B cell (primary cell): Measurements from ENCODE around the gene SNCAIP. TPM values are rescaled to one million over a fixed set of nuclear protein-coding genes. Genes with fewer than 3 reads are reported as not detected.

Experiments used
- ATAC-seq: fragments of 200-7000 bp; cut with Tn5 transposase; one replicate; pipeline ENCODE4 v1.10.0; 2021; ENCODE audit warnings: low read depth, mild to moderate bottlenecking, moderate number of reproducible peaks, moderate library complexity
- CTCF ChIA-PET: fragments of 350-600 bp; sonication (Branson Sonifier 250); formaldehyde crosslinking; loops from one replicate; lab custom pipeline; 2021; ENCODE audit warnings: antibody characterized with exemption, inconsistent platforms; lab: Charles Lee
- POLR2A ChIA-PET: fragments of 350-600 bp; sonication (Branson Sonifier 250); formaldehyde crosslinking; loops from one replicate; lab custom pipeline; 2021; ENCODE audit warnings: antibody characterized with exemption; lab: Charles Lee
- DNase-seq: peaks from one replicate; pipeline ENCODE4 v3.0.0; 2013
- H2AFZ ChIP-seq: 2 replicates; pipeline ENCODE4 v1.6.1; 2012; ENCODE audit warnings: mild to moderate bottlenecking, low read depth, low read length; ENCODE audit not compliant: insufficient read depth, poor library complexity, severe bottlenecking
- H3K27ac ChIP-seq, 2 donors: 1 replicate in 1 of 2; 2 replicates in 1 of 2; pipeline ENCODE4 v1.5.1; 2012 to 2013; ENCODE audit warnings: low read length in 2 of 2, mild to moderate bottlenecking in 2 of 2, moderate library complexity in 1 of 2
- H3K27me3 ChIP-seq, 4 experiments: fragments of 200-600 bp in 1 of 4; sonication (generic) in 1 of 4; replicated peaks in 1 of 4; 1 replicate in 2 of 4; 2 replicates in 2 of 4; pipeline versions ENCODE4 v1.6.1 to v1.7.0; 2013 to 2016; ENCODE audit warnings: low read length in 3 of 4, mild to moderate bottlenecking in 2 of 4, mixed read lengths in 1 of 4, moderate library complexity in 1 of 4; ENCODE audit not compliant: insufficient read depth in 4 of 4, control insufficient read depth in 3 of 4; ENCODE audit errors: control extremely low read depth in 1 of 4
- H3K36me3 ChIP-seq, 2 experiments: replicated peaks in 1 of 2; 1 replicate in 1 of 2; 2 replicates in 1 of 2; pipeline versions ENCODE4 v1.6.1 to v1.7.1; 2013; ENCODE audit warnings: low read length in 1 of 2; ENCODE audit not compliant: insufficient read depth in 2 of 2, control insufficient read depth in 1 of 2; ENCODE audit errors: control extremely low read depth in 1 of 2, extremely low read depth in 1 of 2
- H3K4me1 ChIP-seq, 2 donors: fragments of 200-600 bp in 1 of 2; sonication (generic) in 1 of 2; 1 replicate in 1 of 2; 2 replicates in 1 of 2; pipeline versions ENCODE4 v1.5.1 to v1.6.1; 2013 to 2017; ENCODE audit warnings: low read length in 2 of 2; ENCODE audit not compliant: control insufficient read depth in 2 of 2, insufficient read depth in 2 of 2
- H3K4me2 ChIP-seq: replicated peaks from 2 replicates; pipeline ENCODE3; 2012; ENCODE audit warnings: mild to moderate bottlenecking, low read depth, low read length; ENCODE audit not compliant: poor library complexity, severe bottlenecking
- H3K4me3 ChIP-seq, 5 experiments: fragments of 200-600 bp in 1 of 5; sonication (generic) in 1 of 5; 1 replicate in 3 of 5; 2 replicates in 2 of 5; pipeline versions ENCODE4 v1.5.1 to v1.7.0; 2011 to 2016; ENCODE audit warnings: low read length in 4 of 5, mild to moderate bottlenecking in 4 of 5, low read depth in 2 of 5, control low read depth in 1 of 5, moderate library complexity in 1 of 5; ENCODE audit not compliant: insufficient read depth in 1 of 5; ENCODE audit errors: control extremely low read depth in 1 of 5, extremely low read depth in 1 of 5
- H3K79me2 ChIP-seq: fragments of 200-600 bp; sonication (generic); one replicate; pipeline ENCODE4 v1.6.0; 2016; ENCODE audit warnings: low read length; ENCODE audit not compliant: control insufficient read depth, insufficient read depth
- H3K9ac ChIP-seq: fragments of 200-600 bp; sonication (generic); 2 replicates; pipeline ENCODE4 v1.6.1; 2017; ENCODE audit warnings: mild to moderate bottlenecking, low read length, moderate library complexity
- H3K9me3 ChIP-seq, 3 donors: one replicate each; pipeline versions ENCODE4 v1.6.1 to v1.7.1; 2013; ENCODE audit warnings: low read length in 2 of 3; ENCODE audit not compliant: control insufficient read depth in 2 of 3, insufficient read depth in 1 of 3; ENCODE audit errors: control extremely low read depth in 1 of 3
- H4K20me1 ChIP-seq: 2 replicates; pipeline ENCODE4 v1.6.0; 2012; ENCODE audit warnings: mild to moderate bottlenecking, low read length; ENCODE audit not compliant: insufficient read depth, control insufficient read depth, poor library complexity, severe bottlenecking
- H3K27ac Mint-ChIP-seq: one replicate; pipeline ENCODE4 v1.8.0; 2021; ENCODE audit warnings: mixed read lengths
- H3K27me3 Mint-ChIP-seq: one replicate; pipeline ENCODE4 v1.8.0; 2021; ENCODE audit warnings: mixed read lengths
- H3K4me1 Mint-ChIP-seq: one replicate; pipeline ENCODE4 v1.8.0; 2021; ENCODE audit warnings: mixed read lengths
- H3K4me3 Mint-ChIP-seq: one replicate; pipeline ENCODE4 v1.8.0; 2021; ENCODE audit warnings: mixed read lengths
- H3K9me3 Mint-ChIP-seq: one replicate; pipeline ENCODE4 v1.8.0; 2022; ENCODE audit warnings: mixed read lengths; ENCODE audit not compliant: insufficient read depth
- CTCF ChIP-seq: fragments of 200-600 bp; IDR thresholded peaks from one replicate; pipeline ENCODE4 v1.8.0; 2022; ENCODE audit warnings: antibody characterized with exemption, mild to moderate bottlenecking
- EZH2 ChIP-seq: IDR thresholded peaks from 2 replicates; pipeline ENCODE4 v1.6.1; 2012; ENCODE audit warnings: borderline replicate concordance, low read depth, mild to moderate bottlenecking, moderate library complexity, low read length; ENCODE audit not compliant: insufficient read depth, poor library complexity, severe bottlenecking
- WGBS: methylation state at CpG from one replicate; pipeline ENCODE4 v1.1.5; 2013; ENCODE audit warnings: missing lambda C conversion rate; ENCODE audit not compliant: insufficient coverage; 5-methylcytosine and 5-hydroxymethylcytosine counted together
- intact Hi-C: fragments of 100-400 bp; cut with micrococcal nuclease; formaldehyde crosslinking; loops from one replicate; pipeline ENCODE4 v1.10.0; 2022
- polyA plus RNA-seq: library from polyadenylated mRNA; depleted of rRNA; stranded (reverse); fragments of >200 nt; gene quantifications from 2 replicates; pipeline ENCODE4 v1.2.3, GENCODE V29; 2012
- total RNA-seq, 2 donors: library from RNA; stranded (reverse); fragments of 120-200 nt in 1 of 2; gene quantifications; 1 replicate in 1 of 2; 2 replicates in 1 of 2; pipeline versions ENCODE4 v1.2.3 to v1.2.4, GENCODE V29; 2013 to 2022

SNCAIP gene
- total and polyA plus RNA-seq, 2 donors (not counting 1 experiment from before 2014, with no cell fraction given), result not detected

GRCh38 chr5:122423221-122423620, 111.2 kb downstream of the SNCAIP start:
- Histone ChIP-seq H3K4me2 (no peak overlapping the region), H3K27ac (no peak overlapping the region), H3K36me3 (no peaks in the 10 kb centered on the region), H4K20me1 (no peaks in the 10 kb centered on the region), H3K9me3 (no peaks in the 10 kb centered on the region), H3K4me3 (no peak overlapping the region), H3K27me3 (peaks cover 0 to 2% (median 0%) of the 10 kb centered on the region in 4 experiments), H2AFZ (no peak overlapping the region), H3K79me2 (no peaks in the 10 kb centered on the region), H3K9ac (no peak overlapping the region), H3K4me1 (no peaks in the 10 kb centered on the region)
- H3K27me3 Mint-ChIP-seq, result peaks cover 23% of the 10 kb centered on the region
- no peaks in the 10 kb centered on the region for H3K4me1 Mint-ChIP-seq
- TF ChIP-seq CTCF (no peak), EZH2 (no peak)
- DNase-seq, result no peak
- POLR2A ChIA-PET, result no interaction called here
- CTCF ChIA-PET, result no interaction called here
- no peaks in the 10 kb centered on the region for H3K9me3 Mint-ChIP-seq
- intact Hi-C loops, result no loop called here
- H3K4me3 Mint-ChIP-seq, result no peak overlapping the region
- H3K27ac Mint-ChIP-seq, result no peak overlapping the region
- WGBS, result 82% methylated on average over 3 of the region's 4 CpGs
- no peak for ATAC-seq

GRCh38 chr5:122424132-122424531, 112.1 kb downstream of the SNCAIP start:
- no peak overlapping the region for H3K4me3 Mint-ChIP-seq
- no peak overlapping the region for H2AFZ ChIP-seq
- TF ChIP-seq EZH2, result no peak
- TF ChIP-seq CTCF, result no peak
- peaks cover 0 to 2% (median 0%) of the 10 kb centered on the region in 4 experiments for H3K27me3 ChIP-seq
- H3K79me2 ChIP-seq, result no peaks in the 10 kb centered on the region
- no peaks in the 10 kb centered on the region for H3K4me1 ChIP-seq
- no peaks in the 10 kb centered on the region for H3K36me3 ChIP-seq
- H3K27ac Mint-ChIP-seq, result no peak overlapping the region
- peaks cover 16% of the 10 kb centered on the region for H3K27me3 Mint-ChIP-seq
- H4K20me1 ChIP-seq, result no peaks in the 10 kb centered on the region
- no peak overlapping the region for H3K4me2 ChIP-seq
- WGBS, result no CpG with 5 or more reads among the region's 1 CpG
- no peak overlapping the region for H3K4me3 ChIP-seq
- H3K9me3 Mint-ChIP-seq, result no peaks in the 10 kb centered on the region
- ATAC-seq (no peak), DNase-seq (no peak)
- H3K27ac ChIP-seq, result no peak overlapping the region
- ChIA-PET POLR2A (no interaction called here), CTCF (no interaction called here)
- H3K9ac ChIP-seq, result no peak overlapping the region
- intact Hi-C loops, result no loop called here
- H3K9me3 ChIP-seq, result no peaks in the 10 kb centered on the region
- H3K4me1 Mint-ChIP-seq, result no peaks in the 10 kb centered on the region
